Measurements from ENCODE around the gene ICE1.

ICE1 gene

DNA sequence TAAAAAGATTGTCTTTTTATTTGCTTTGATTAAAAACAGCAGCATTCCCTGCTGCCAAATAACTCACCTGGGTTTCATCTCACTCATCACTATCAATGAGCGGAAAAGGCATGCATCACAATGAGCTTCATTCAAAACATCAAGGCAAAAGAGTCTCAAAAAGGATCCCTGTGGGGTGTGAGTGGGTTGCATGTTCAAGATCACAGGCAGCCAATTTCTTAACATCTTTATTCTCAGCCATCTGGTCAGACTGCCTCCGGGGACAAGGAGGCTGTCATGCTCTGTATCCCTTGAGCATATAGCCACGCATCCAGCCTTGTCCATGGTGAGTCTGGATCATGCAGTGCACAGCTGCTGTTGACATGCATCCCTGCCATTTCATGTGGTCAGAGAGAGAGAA lies 117.1 kb downstream of the ICE1 start:
- no peak for DNase-seq (ENCODE audit: low spot score)
